ENCODE data around the gene EEIG1.

- TF ChIP-seq, protein P1, sequence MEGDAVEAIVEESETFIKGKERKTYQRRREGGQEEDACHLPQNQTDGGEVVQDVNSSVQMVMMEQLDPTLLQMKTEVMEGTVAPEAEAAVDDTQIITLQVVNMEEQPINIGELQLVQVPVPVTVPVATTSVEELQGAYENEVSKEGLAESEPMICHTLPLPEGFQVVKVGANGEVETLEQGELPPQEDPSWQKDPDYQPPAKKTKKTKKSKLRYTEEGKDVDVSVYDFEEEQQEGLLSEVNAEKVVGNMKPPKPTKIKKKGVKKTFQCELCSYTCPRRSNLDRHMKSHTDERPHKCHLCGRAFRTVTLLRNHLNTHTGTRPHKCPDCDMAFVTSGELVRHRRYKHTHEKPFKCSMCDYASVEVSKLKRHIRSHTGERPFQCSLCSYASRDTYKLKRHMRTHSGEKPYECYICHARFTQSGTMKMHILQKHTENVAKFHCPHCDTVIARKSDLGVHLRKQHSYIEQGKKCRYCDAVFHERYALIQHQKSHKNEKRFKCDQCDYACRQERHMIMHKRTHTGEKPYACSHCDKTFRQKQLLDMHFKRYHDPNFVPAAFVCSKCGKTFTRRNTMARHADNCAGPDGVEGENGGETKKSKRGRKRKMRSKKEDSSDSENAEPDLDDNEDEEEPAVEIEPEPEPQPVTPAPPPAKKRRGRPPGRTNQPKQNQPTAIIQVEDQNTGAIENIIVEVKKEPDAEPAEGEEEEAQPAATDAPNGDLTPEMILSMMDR (IDR thresholded peaks at IDR 0.05): no peak
- no peak for TF ChIP-seq POLR2A (IDR thresholded peaks at IDR 0.05)
Measured at GRCh38 chr9:127947841-127948710, 32.7 kb downstream of the EEIG1 start.
